Measurements from ENCODE around the gene ROPN1.

GRCh38 chr3:123920383-123920782, 71.5 kb downstream of the ROPN1 start:
- no peak for TF ChIP-seq CTCF (conservative IDR thresholded peaks at IDR 0.05; ENCODE audit: low read depth, low read length)
- no peak for TF ChIP-seq CEBPB (IDR thresholded peaks at IDR 0.05; ENCODE audit: low read depth, low read length)
- TF ChIP-seq RCOR1 (IDR thresholded peaks at IDR 0.05; ENCODE audit: insufficient replicate concordance, low read length), result no peak
- no peak for TF ChIP-seq POLR2A (IDR thresholded peaks at IDR 0.05; ENCODE audit: low read depth, low read length)
- TF ChIP-seq RAD21 (IDR thresholded peaks at IDR 0.05; ENCODE audit: low read length), result no peak

Measured in IMR-90 (cell line).